ENCODE measurements around the gene MCIDAS. TPM values are rescaled to one million over a fixed set of nuclear protein-coding genes. Genes with fewer than 3 reads are reported as not detected.

The MCIDAS gene
- total and polyA plus RNA-seq, 2 of the 13 experiments (the other 11 are each of a cell fraction or from before 2014, with no cell fraction given), result not detected

DNA sequence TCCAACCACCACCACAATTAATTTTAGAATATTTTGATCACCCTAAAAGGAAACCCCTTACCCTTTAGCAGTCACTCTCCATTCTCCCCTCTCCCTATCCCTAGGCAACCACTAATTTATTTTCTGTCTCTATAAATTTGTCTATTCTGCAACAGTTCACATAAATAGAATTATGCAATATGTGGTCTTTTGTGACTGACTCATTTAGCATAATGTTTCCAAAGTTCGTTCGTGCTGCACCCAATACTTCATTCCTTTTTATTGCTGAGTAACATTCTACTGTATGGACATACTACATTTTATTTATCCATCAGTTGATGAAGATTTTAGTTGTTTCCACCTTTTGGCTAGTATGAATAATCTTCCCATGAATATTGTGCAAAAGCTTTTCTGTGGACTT is 36.0 kb downstream of the MCIDAS start:
- ATAC-seq, result no peak
- POLR2A ChIA-PET, result no interaction called here
- intact Hi-C loops (cut with micrococcal nuclease; ENCODE audit: unreplicated experiment) (no loop called here), in situ Hi-C loops (cut with HindIII; ENCODE audit: extremely low pct_ligation_motif_present, low pct_unique_long_range_greater_than_20kb) (no loop called here)
- no peak overlapping the region for H3K27ac ChIP-seq (ENCODE audit: extremely low read length, insufficient read depth, low read length)
- H3K27me3 ChIP-seq (ENCODE audit: control insufficient read depth in 1 of 2, insufficient read depth in 2 of 2, low read length in 2 of 2), result peaks cover 0 to 10% of the 10 kb centered on the region in 2 experiments; a peak in 3 of 5 replicates
- no peak overlapping the region for H2AFZ ChIP-seq (ENCODE audit: low read length)
- FAIRE-seq, result no peak
- H3K9ac ChIP-seq (ENCODE audit: insufficient read depth, low read depth, low read length), result no peak overlapping the region
- no peaks in the 10 kb centered on the region for H3K79me2 ChIP-seq (ENCODE audit: insufficient read depth, low read length)
- H3K4me3 ChIP-seq (replicated peaks in 1 of 3; ENCODE audit: insufficient read depth in 1 of 3, low read depth in 2 of 3, low read length in 3 of 3), result no peak overlapping the region
- no peak for TF ChIP-seq ZNF773 (CRISPR knock-in tag; IDR thresholded peaks at IDR 0.05; ENCODE audit: borderline replicate concordance)
- TF ChIP-seq IRF2 (CRISPR knock-in tag; IDR thresholded peaks at IDR 0.05), result no peak
- TF ChIP-seq, protein P1, sequence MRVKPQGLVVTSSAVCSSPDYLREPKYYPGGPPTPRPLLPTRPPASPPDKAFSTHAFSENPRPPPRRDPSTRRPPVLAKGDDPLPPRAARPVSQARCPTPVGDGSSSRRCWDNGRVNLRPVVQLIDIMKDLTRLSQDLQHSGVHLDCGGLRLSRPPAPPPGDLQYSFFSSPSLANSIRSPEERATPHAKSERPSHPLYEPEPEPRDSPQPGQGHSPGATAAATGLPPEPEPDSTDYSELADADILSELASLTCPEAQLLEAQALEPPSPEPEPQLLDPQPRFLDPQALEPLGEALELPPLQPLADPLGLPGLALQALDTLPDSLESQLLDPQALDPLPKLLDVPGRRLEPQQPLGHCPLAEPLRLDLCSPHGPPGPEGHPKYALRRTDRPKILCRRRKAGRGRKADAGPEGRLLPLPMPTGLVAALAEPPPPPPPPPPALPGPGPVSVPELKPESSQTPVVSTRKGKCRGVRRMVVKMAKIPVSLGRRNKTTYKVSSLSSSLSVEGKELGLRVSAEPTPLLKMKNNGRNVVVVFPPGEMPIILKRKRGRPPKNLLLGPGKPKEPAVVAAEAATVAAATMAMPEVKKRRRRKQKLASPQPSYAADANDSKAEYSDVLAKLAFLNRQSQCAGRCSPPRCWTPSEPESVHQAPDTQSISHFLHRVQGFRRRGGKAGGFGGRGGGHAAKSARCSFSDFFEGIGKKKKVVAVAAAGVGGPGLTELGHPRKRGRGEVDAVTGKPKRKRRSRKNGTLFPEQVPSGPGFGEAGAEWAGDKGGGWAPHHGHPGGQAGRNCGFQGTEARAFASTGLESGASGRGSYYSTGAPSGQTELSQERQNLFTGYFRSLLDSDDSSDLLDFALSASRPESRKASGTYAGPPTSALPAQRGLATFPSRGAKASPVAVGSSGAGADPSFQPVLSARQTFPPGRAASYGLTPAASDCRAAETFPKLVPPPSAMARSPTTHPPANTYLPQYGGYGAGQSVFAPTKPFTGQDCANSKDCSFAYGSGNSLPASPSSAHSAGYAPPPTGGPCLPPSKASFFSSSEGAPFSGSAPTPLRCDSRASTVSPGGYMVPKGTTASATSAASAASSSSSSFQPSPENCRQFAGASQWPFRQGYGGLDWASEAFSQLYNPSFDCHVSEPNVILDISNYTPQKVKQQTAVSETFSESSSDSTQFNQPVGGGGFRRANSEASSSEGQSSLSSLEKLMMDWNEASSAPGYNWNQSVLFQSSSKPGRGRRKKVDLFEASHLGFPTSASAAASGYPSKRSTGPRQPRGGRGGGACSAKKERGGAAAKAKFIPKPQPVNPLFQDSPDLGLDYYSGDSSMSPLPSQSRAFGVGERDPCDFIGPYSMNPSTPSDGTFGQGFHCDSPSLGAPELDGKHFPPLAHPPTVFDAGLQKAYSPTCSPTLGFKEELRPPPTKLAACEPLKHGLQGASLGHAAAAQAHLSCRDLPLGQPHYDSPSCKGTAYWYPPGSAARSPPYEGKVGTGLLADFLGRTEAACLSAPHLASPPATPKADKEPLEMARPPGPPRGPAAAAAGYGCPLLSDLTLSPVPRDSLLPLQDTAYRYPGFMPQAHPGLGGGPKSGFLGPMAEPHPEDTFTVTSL (CRISPR knock-in tag; IDR thresholded peaks at IDR 0.05; ENCODE audit: borderline replicate concordance), result no peak
- TF ChIP-seq, protein P2, sequence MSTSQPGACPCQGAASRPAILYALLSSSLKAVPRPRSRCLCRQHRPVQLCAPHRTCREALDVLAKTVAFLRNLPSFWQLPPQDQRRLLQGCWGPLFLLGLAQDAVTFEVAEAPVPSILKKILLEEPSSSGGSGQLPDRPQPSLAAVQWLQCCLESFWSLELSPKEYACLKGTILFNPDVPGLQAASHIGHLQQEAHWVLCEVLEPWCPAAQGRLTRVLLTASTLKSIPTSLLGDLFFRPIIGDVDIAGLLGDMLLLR (CRISPR knock-in tag; IDR thresholded peaks at IDR 0.05), result no peak
- no peak for TF ChIP-seq ZNF296 (CRISPR knock-in tag; conservative IDR thresholded peaks at IDR 0.05)
- no peak for DNase-seq (ENCODE audit: low spot score)
- H3K36me3 ChIP-seq (replicated peaks in 1 of 2; ENCODE audit: control insufficient read depth in 1 of 2, insufficient read depth in 2 of 2, low read length in 2 of 2), result no peaks in the 10 kb centered on the region
- peaks cover 12% of the 10 kb centered on the region for H3K4me1 ChIP-seq (ENCODE audit: insufficient read depth, low read length)
- 12% methylated on average over 2 of the region's 2 CpGs for WGBS (ENCODE audit: low lambda C conversion rate)
- no peaks in the 10 kb centered on the region for H4K20me1 ChIP-seq (ENCODE audit: insufficient read depth, low read length)
- BruUV-seq (replicated peaks), result no TSS peak
- H3K9me3 ChIP-seq (ENCODE audit: low read length), result no peaks in the 10 kb centered on the region
- CTCF ChIA-PET (ENCODE audit: low intra/inter-chr PET ratio, low total read pairs), result no interaction called here
- no peak overlapping the region for H3K4me2 ChIP-seq (ENCODE audit: low read depth, low read length)
